Peyer's patch (tissue), 4 donors: ENCODE data around the gene OSBPL9.

ENCODE experiments used
- CTCF ChIP-seq, 6 experiments: fragments of 450-650 bp in 4 of 6; fragments of 200-600 bp in 2 of 6; sonication (generic) in 1 of 6; IDR thresholded peaks; one replicate each; pipeline ENCODE4 v1.5.1; 2017 to 2019; ENCODE audit warnings: antibody characterized with exemption in 6 of 6, mild to moderate bottlenecking in 3 of 6, moderate library complexity in 1 of 6
- POLR2A ChIP-seq, 2 donors: fragments of 450-650 bp; IDR thresholded peaks; one replicate each; pipeline ENCODE4 v1.5.1; 2017; ENCODE audit warnings: antibody characterized with exemption in 2 of 2, mild to moderate bottlenecking in 2 of 2, moderate library complexity in 2 of 2

GRCh38 chr1:51716746-51717145 is 99.9 kb downstream of the OSBPL9 start:
- TF ChIP-seq POLR2A (IDR thresholded peaks at IDR 0.05) (no peak), CTCF (IDR thresholded peaks at IDR 0.05) (no peak)
